Mesendoderm (in vitro differentiated cells): Measurements from ENCODE around the gene CXXC4. TPM values are rescaled to one million over a fixed set of nuclear protein-coding genes. Genes with fewer than 3 reads are reported as not detected.
A peak's percentile ranks its signal among the peaks of the same experiment; 100 is the strongest.

Experiments used
- DNase-seq: peaks from one replicate; pipeline ENCODE4 v3.0.0; 2013
- H2AK5ac ChIP-seq: 2 replicates; pipeline ENCODE4 v1.6.1; 2013; ENCODE audit warnings: low read length, inconsistent platforms
- H2BK120ac ChIP-seq: 2 replicates; pipeline ENCODE4 v1.6.1; 2013; ENCODE audit warnings: low read depth, mild to moderate bottlenecking, low read length, moderate library complexity, mixed read lengths
- H2BK15ac ChIP-seq: replicated peaks from 2 replicates; pipeline ENCODE4 v1.6.1; 2013; ENCODE audit warnings: low read depth, mild to moderate bottlenecking, moderate library complexity
- H2BK5ac ChIP-seq: 2 replicates; pipeline ENCODE4 v1.6.1; 2013; ENCODE audit warnings: low read length, inconsistent platforms
- H3K18ac ChIP-seq: 2 replicates; pipeline ENCODE4 v1.6.1; 2013; ENCODE audit warnings: mild to moderate bottlenecking, low read length, mixed read lengths
- H3K23ac ChIP-seq: one replicate; pipeline ENCODE4 v1.6.1; 2013; ENCODE audit warnings: low read length
- H3K27ac ChIP-seq: 2 replicates; pipeline ENCODE4 v1.5.1; 2013; ENCODE audit warnings: low read depth, mild to moderate bottlenecking, inconsistent platforms, low read length, moderate library complexity
- H3K27me3 ChIP-seq: 2 replicates; pipeline ENCODE4 v1.6.1; 2013; ENCODE audit warnings: low read length, control low read depth, mild to moderate bottlenecking, inconsistent platforms; ENCODE audit not compliant: insufficient read depth, poor library complexity
- H3K36me3 ChIP-seq: 2 replicates; pipeline ENCODE4 v1.6.1; 2013; ENCODE audit warnings: low read length, inconsistent platforms; ENCODE audit not compliant: control insufficient read depth, insufficient read depth
- H3K4ac ChIP-seq: one replicate; pipeline ENCODE4 v1.6.1; 2013; ENCODE audit warnings: low read depth, mild to moderate bottlenecking, low read length, moderate library complexity
- H3K4me1 ChIP-seq: 2 replicates; pipeline ENCODE4 v1.6.1; 2013; ENCODE audit warnings: low read depth, low read length, inconsistent platforms; ENCODE audit not compliant: control insufficient read depth
- H3K4me2 ChIP-seq: 2 replicates; pipeline ENCODE4 v1.6.1; 2013; ENCODE audit warnings: low read length
- H3K4me3 ChIP-seq: 2 replicates; pipeline ENCODE4 v1.5.1; 2013; ENCODE audit warnings: mild to moderate bottlenecking, low read length
- H3K56ac ChIP-seq: one replicate; pipeline ENCODE4 v1.6.1; 2013; ENCODE audit warnings: low read length
- H3K79me1 ChIP-seq: 2 replicates; pipeline ENCODE4 v1.6.1; 2013; ENCODE audit warnings: low read length, inconsistent platforms
- H3K79me2 ChIP-seq: 2 replicates; pipeline ENCODE4 v1.6.1; 2013; ENCODE audit warnings: mild to moderate bottlenecking, low read length; ENCODE audit not compliant: control insufficient read depth, insufficient read depth
- H3K9ac ChIP-seq: 2 replicates; pipeline ENCODE4 v1.6.1; 2013; ENCODE audit warnings: low read length, inconsistent platforms
- H4K5ac ChIP-seq: one replicate; pipeline ENCODE4 v1.6.1; 2013; ENCODE audit warnings: low read length
- H4K8ac ChIP-seq: one replicate; pipeline ENCODE4 v1.6.1; 2013; ENCODE audit warnings: low read depth, mild to moderate bottlenecking, control low read depth, low read length, moderate library complexity
- WGBS: extraction: QIAGEN DNeasy Blood & Tissue Kit; methylation state at CpG from one replicate; pipeline ENCODE4 v1.1.7; 2013; ENCODE audit warnings: low lambda C conversion rate, missing lambda C conversion rate; ENCODE audit not compliant: insufficient coverage; ENCODE audit errors: extremely low coverage; 5-methylcytosine and 5-hydroxymethylcytosine counted together
- polyA plus RNA-seq, 2 experiments: library from polyadenylated mRNA; stranded (reverse); fragments of 200-250 nt; gene quantifications; one replicate each; pipeline ENCODE4 v1.2.3, GENCODE V29; 2013

The CXXC4 gene
- polyA plus RNA-seq (2013, experiment 1 of 2) = 0.34 TPM
- polyA plus RNA-seq (2013, experiment 2 of 2) = 0.31 TPM

GRCh38 chr4:104494822-104495559 is at the start of gene CXXC4:
CXXC4 (minus strand) TSS chr4:104494894; CDS start chr4:104491802, 3,092 bp downstream.
- peak within 1 kb of the TSS; percentile 49 for H3K4me2 ChIP-seq
- H3K79me2 ChIP-seq = no peaks in the 10 kb centered on the region
- no peak within 1 kb of the TSS for H2BK120ac ChIP-seq
- H3K27me3 ChIP-seq = no peaks in the 10 kb centered on the region
- H3K36me3 ChIP-seq = no peaks in the 10 kb centered on the region
- no CpG with 5 or more reads among the region's 42 CpGs for WGBS
- H2AK5ac ChIP-seq = no peak within 1 kb of the TSS
- no peak within 1 kb of the TSS for H3K4ac ChIP-seq
- H3K4me1 ChIP-seq = peaks cover 6% of the 10 kb centered on the region
- peak within 1 kb of the TSS; percentile 37 for H3K4me3 ChIP-seq
- peak within 1 kb of the TSS; percentile 47 for H3K56ac ChIP-seq
- peak within 1 kb of the TSS; percentile 4 for H3K27ac ChIP-seq
- peak; percentile 97 for DNase-seq
- H3K79me1 ChIP-seq = no peaks in the 10 kb centered on the region
- no peak within 1 kb of the TSS for H4K5ac ChIP-seq
- H3K18ac ChIP-seq = peak within 1 kb of the TSS; percentile 61
- H2BK15ac ChIP-seq = no peak within 1 kb of the TSS
- no peak within 1 kb of the TSS for H2BK5ac ChIP-seq
- no peak within 1 kb of the TSS for H3K23ac ChIP-seq
- peak within 1 kb of the TSS; percentile 57 for H3K9ac ChIP-seq
- no peak within 1 kb of the TSS for H4K8ac ChIP-seq

DNA sequence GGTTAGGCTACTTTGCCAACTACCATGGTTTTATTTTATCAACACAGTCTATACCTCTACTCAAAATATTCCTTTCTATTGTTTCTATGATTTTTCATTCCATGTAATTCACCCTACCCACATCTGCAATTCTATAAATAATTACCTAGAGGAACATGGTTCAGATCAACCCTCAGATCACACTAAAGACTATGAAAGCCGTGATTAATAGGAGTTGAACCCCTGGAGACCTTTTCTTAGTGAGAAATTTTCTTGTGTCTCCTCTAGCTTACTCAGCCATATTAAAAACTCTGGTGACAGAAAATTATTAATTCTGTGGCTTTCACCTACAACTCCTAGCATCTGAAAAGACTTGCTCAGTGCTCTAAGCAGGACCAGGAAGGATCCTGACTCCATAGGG is 38.5 kb upstream of the CXXC4 start:
- H2BK15ac ChIP-seq = no peak overlapping the region
- no peak overlapping the region for H3K18ac ChIP-seq
- no peak overlapping the region for H2AK5ac ChIP-seq
- no peaks in the 10 kb centered on the region for H3K79me2 ChIP-seq
- H3K4me1 ChIP-seq = no peaks in the 10 kb centered on the region
- H4K8ac ChIP-seq = no peak overlapping the region
- H2BK5ac ChIP-seq = no peak overlapping the region
- H3K9ac ChIP-seq = no peak overlapping the region
- H3K56ac ChIP-seq = no peak overlapping the region
- no peak overlapping the region for H4K5ac ChIP-seq
- H3K27me3 ChIP-seq = no peaks in the 10 kb centered on the region
- DNase-seq = no peak
- no peaks in the 10 kb centered on the region for H3K79me1 ChIP-seq
- no peak overlapping the region for H3K27ac ChIP-seq
- H3K4me2 ChIP-seq = no peak overlapping the region
- no CpG with 5 or more reads among the region's 1 CpG for WGBS
- H3K4ac ChIP-seq = no peak overlapping the region
- no peak overlapping the region for H3K4me3 ChIP-seq
- no peak overlapping the region for H2BK120ac ChIP-seq
- H3K23ac ChIP-seq = no peak overlapping the region
- H3K36me3 ChIP-seq = no peaks in the 10 kb centered on the region

- Histone ChIP-seq H3K9ac (no peak overlapping the region), H3K4me1 (no peaks in the 10 kb centered on the region), H3K79me1 (no peaks in the 10 kb centered on the region), H4K5ac (no peak overlapping the region), H2BK15ac (no peak overlapping the region), H3K36me3 (no peaks in the 10 kb centered on the region), H3K79me2 (no peaks in the 10 kb centered on the region), H3K23ac (no peak overlapping the region), H3K27me3 (no peaks in the 10 kb centered on the region), H3K4me2 (no peak overlapping the region), H2AK5ac (no peak overlapping the region), H4K8ac (no peak overlapping the region), H3K27ac (no peak overlapping the region), H2BK5ac (no peak overlapping the region), H3K4me3 (no peak overlapping the region), H3K56ac (no peak overlapping the region), H3K18ac (no peak overlapping the region), H2BK120ac (no peak overlapping the region), H3K4ac (no peak overlapping the region)
- peak; percentile 17 for DNase-seq
- WGBS = no CpG with 5 or more reads among the region's 2 CpGs
Measured at GRCh38 chr4:104532677-104533076, 38.0 kb upstream of the CXXC4 start.

GRCh38 chr4:104531390-104531789 is 36.7 kb upstream of the CXXC4 start:
- no peak overlapping the region for H3K18ac ChIP-seq
- no peaks in the 10 kb centered on the region for H3K79me1 ChIP-seq
- no CpG with 5 or more reads among the region's 1 CpG for WGBS
- H4K8ac ChIP-seq = no peak overlapping the region
- H3K4me1 ChIP-seq = no peaks in the 10 kb centered on the region
- no peak overlapping the region for H3K56ac ChIP-seq
- no peaks in the 10 kb centered on the region for H3K79me2 ChIP-seq
- H3K23ac ChIP-seq = no peak overlapping the region
- no peak overlapping the region for H4K5ac ChIP-seq
- H3K4ac ChIP-seq = no peak overlapping the region
- no peaks in the 10 kb centered on the region for H3K27me3 ChIP-seq
- no peak overlapping the region for H2AK5ac ChIP-seq
- H3K9ac ChIP-seq = no peak overlapping the region
- no peak overlapping the region for H2BK15ac ChIP-seq
- no peak overlapping the region for H3K4me2 ChIP-seq
- no peak overlapping the region for H2BK120ac ChIP-seq
- H3K4me3 ChIP-seq = no peak overlapping the region
- H3K27ac ChIP-seq = no peak overlapping the region
- H3K36me3 ChIP-seq = no peaks in the 10 kb centered on the region
- peak; percentile 3 for DNase-seq
- no peak overlapping the region for H2BK5ac ChIP-seq

GRCh38 chr4:104530426-104530825 is 35.7 kb upstream of the CXXC4 start:
- Histone ChIP-seq H3K18ac (no peak overlapping the region), H3K27me3 (no peaks in the 10 kb centered on the region), H3K9ac (no peak overlapping the region), H3K56ac (no peak overlapping the region), H4K8ac (no peak overlapping the region), H3K4me2 (no peak overlapping the region), H2BK15ac (no peak overlapping the region), H2BK5ac (no peak overlapping the region), H4K5ac (no peak overlapping the region), H3K27ac (no peak overlapping the region), H3K23ac (no peak overlapping the region), H2AK5ac (no peak overlapping the region), H3K4me3 (no peak overlapping the region), H3K36me3 (no peaks in the 10 kb centered on the region), H3K79me2 (no peaks in the 10 kb centered on the region), H2BK120ac (no peak overlapping the region), H3K4ac (no peak overlapping the region), H3K4me1 (no peaks in the 10 kb centered on the region), H3K79me1 (no peaks in the 10 kb centered on the region)
- no CpG with 5 or more reads among the region's 2 CpGs for WGBS
- DNase-seq = no peak

DNA sequence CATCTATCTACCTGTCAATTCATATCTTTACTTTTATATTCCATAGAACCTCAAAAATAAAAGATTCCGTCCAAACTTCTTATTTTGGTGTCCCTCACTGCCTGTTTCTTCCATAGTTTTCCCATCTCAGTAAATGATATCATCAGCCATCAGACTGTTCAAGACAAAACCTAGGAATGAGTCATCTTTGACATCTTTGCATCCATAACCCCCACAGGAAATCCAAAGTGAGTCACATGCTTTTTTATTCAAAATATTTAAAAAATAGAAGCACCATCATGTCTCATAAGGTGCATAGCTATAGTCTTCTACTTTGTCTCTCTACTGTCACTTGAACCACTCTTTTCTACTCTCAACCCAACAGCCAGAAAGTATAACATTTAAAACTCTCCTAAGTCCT is 29.9 kb upstream of the CXXC4 start:
- no peak overlapping the region for H3K9ac ChIP-seq
- H3K27me3 ChIP-seq = no peaks in the 10 kb centered on the region
- H3K79me2 ChIP-seq = no peaks in the 10 kb centered on the region
- H3K27ac ChIP-seq = no peak overlapping the region
- no peak overlapping the region for H3K4me3 ChIP-seq
- H3K4me2 ChIP-seq = no peak overlapping the region
- H4K5ac ChIP-seq = no peak overlapping the region
- no peak for DNase-seq
- no peak overlapping the region for H2AK5ac ChIP-seq
- no peak overlapping the region for H3K23ac ChIP-seq
- H3K4me1 ChIP-seq = no peaks in the 10 kb centered on the region
- H4K8ac ChIP-seq = no peak overlapping the region
- H3K4ac ChIP-seq = no peak overlapping the region
- no peak overlapping the region for H3K56ac ChIP-seq
- WGBS = no CpG with 5 or more reads among the region's 1 CpG
- no peak overlapping the region for H3K18ac ChIP-seq
- no peak overlapping the region for H2BK5ac ChIP-seq
- H3K36me3 ChIP-seq = no peaks in the 10 kb centered on the region
- H2BK120ac ChIP-seq = no peak overlapping the region
- H2BK15ac ChIP-seq = no peak overlapping the region
- no peaks in the 10 kb centered on the region for H3K79me1 ChIP-seq
